ENCODE results near the gene GMPR.
"Not testable (repeated sequence)": the region's sequence is repeated elsewhere in the genome, so short reads cannot be mapped to it uniquely, and the experiment has no call there.

DNA sequence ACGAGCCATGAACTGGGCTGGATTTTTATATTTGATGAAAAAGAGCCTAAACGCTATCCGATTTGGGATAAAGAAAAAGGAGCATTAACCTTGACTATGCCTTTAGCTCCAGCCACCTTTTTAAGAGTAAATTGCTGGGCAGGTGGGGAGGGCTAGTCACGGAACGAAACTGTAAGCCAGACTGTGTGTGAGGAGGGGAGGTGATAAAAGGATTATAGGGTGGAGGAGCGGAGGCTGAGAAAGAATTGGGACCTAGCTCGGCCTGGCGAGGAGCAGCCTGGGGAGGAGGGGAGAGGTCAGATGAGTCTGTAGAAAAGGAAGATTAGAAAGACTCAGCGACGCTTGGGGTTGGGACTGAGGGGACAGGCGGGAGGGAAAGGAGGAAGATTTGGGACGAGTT, 24.4 kb downstream of the GMPR start:
- TF ChIP-seq, protein P1, sequence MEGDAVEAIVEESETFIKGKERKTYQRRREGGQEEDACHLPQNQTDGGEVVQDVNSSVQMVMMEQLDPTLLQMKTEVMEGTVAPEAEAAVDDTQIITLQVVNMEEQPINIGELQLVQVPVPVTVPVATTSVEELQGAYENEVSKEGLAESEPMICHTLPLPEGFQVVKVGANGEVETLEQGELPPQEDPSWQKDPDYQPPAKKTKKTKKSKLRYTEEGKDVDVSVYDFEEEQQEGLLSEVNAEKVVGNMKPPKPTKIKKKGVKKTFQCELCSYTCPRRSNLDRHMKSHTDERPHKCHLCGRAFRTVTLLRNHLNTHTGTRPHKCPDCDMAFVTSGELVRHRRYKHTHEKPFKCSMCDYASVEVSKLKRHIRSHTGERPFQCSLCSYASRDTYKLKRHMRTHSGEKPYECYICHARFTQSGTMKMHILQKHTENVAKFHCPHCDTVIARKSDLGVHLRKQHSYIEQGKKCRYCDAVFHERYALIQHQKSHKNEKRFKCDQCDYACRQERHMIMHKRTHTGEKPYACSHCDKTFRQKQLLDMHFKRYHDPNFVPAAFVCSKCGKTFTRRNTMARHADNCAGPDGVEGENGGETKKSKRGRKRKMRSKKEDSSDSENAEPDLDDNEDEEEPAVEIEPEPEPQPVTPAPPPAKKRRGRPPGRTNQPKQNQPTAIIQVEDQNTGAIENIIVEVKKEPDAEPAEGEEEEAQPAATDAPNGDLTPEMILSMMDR (IDR thresholded peaks at IDR 0.05) = not testable (repeated sequence)
- TF ChIP-seq POLR2AphosphoS5, EP300 (IDR thresholded peaks at IDR 0.05): not testable (repeated sequence)
